Neural crest cell (in vitro differentiated cells): ENCODE measurements around the gene TLCD1. TPM values are rescaled to one million over a fixed set of nuclear protein-coding genes. Genes with fewer than 3 reads are reported as not detected.

Experiments used
- DNase-seq: peaks from one replicate; pipeline ENCODE4 v3.0.0; 2021; ENCODE audit warnings: low read depth, mixed read lengths, low spot score
- H3K27ac Mint-ChIP-seq: one replicate; pipeline ENCODE4 v1.8.0; 2021; ENCODE audit warnings: mild to moderate bottlenecking, mixed read lengths; ENCODE audit not compliant: unreplicated experiment
- H3K27me3 Mint-ChIP-seq: 2 replicates; pipeline ENCODE4 v1.8.0; 2021; ENCODE audit warnings: low read depth, mild to moderate bottlenecking, mixed read lengths
- H3K36me3 Mint-ChIP-seq: 2 replicates; pipeline ENCODE4 v1.8.0; 2021; ENCODE audit warnings: low read depth, mild to moderate bottlenecking, mixed read lengths
- H3K4me1 Mint-ChIP-seq: 2 replicates; pipeline ENCODE4 v1.8.0; 2021; ENCODE audit warnings: mixed read lengths
- H3K4me3 Mint-ChIP-seq: one replicate; pipeline ENCODE4 v1.8.0; 2021; ENCODE audit warnings: mild to moderate bottlenecking, mixed read lengths
- H3K9me3 Mint-ChIP-seq: 2 replicates; pipeline ENCODE4 v1.8.0; 2021; ENCODE audit warnings: mixed read lengths
- CTCF ChIP-seq: fragments of 200-600 bp; sonication (generic); conservative IDR thresholded peaks from 2 replicates; pipeline ENCODE4 v1.5.0; 2021; ENCODE audit warnings: antibody characterized with exemption, mild to moderate bottlenecking
- long read RNA-seq: library from polyadenylated mRNA; unstranded; transcript quantifications from one replicate; pipeline ENCODE4 v2.0.0, GENCODE V29; 2020
- total RNA-seq: library from RNA; stranded (reverse); gene quantifications from 2 replicates; pipeline ENCODE4 v1.2.1, GENCODE V29; 2021

TLCD1 gene, protein sequence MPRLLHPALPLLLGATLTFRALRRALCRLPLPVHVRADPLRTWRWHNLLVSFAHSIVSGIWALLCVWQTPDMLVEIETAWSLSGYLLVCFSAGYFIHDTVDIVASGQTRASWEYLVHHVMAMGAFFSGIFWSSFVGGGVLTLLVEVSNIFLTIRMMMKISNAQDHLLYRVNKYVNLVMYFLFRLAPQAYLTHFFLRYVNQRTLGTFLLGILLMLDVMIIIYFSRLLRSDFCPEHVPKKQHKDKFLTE
- total RNA-seq: 6.1 and 6.3 TPM in 2 replicates
- long read RNA-seq: 0 reads

GRCh38 chr17:28726226-28726626 lies at the start of gene TLCD1:
TSS of gene TLCD1 (minus strand) at chr17:28726233. CDS start at chr17:28726097, 136 bp downstream.
- peaks cover 66% of the 10 kb centered on the region for H3K4me1 Mint-ChIP-seq
- peaks cover 23% of the 10 kb centered on the region for H3K27me3 Mint-ChIP-seq
- DNase-seq: peak; percentile 67
- H3K36me3 Mint-ChIP-seq: peaks cover 9% of the 10 kb centered on the region
- no peak for TF ChIP-seq CTCF
- no peaks in the 10 kb centered on the region for H3K9me3 Mint-ChIP-seq
- peak within 1 kb of the TSS; percentile 100 for H3K4me3 Mint-ChIP-seq
- peak within 1 kb of the TSS; percentile 83 for H3K27ac Mint-ChIP-seq

- TF ChIP-seq CTCF: no peak
- peaks cover 7% of the 10 kb centered on the region for H3K4me1 Mint-ChIP-seq
- DNase-seq: no peak
- no peak overlapping the region for H3K27ac Mint-ChIP-seq
- peaks cover 4% of the 10 kb centered on the region for H3K36me3 Mint-ChIP-seq
- no peaks in the 10 kb centered on the region for H3K27me3 Mint-ChIP-seq
- H3K9me3 Mint-ChIP-seq: no peaks in the 10 kb centered on the region
- H3K4me3 Mint-ChIP-seq: no peak overlapping the region
These were observed 48.2 kb upstream of the TLCD1 start for GRCh38 chr17:28774206-28774605.

GRCh38 chr17:28773736-28774135 lies 47.7 kb upstream of the TLCD1 start:
- Mint-ChIP-seq H3K27me3 (no peaks in the 10 kb centered on the region), H3K4me3 (no peak overlapping the region), H3K27ac (no peak overlapping the region), H3K36me3 (no peaks in the 10 kb centered on the region), H3K9me3 (no peaks in the 10 kb centered on the region), H3K4me1 (peaks cover 7% of the 10 kb centered on the region)
- DNase-seq: no peak
- TF ChIP-seq CTCF: no peak

DNA sequence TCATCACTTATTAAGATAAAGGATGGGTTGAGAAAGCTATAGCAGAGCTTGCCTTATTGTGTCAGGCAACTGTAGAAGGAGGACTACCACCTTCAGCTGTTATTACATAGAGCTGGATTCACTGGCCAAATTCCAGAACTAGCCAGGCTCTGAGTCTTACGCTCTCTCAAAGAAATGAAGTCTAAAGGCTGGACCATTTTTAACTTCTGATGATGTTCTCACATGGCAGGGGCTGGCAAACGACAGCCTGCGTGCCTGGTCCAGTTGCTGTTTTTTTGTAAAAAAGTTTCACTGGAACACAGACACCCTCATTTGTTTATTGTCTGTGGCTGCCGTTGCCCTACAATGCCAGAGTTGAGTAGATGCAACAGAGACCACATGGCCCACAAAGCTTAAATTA lies 39.0 kb upstream of the TLCD1 start:
- Mint-ChIP-seq H3K36me3 (peaks cover 3% of the 10 kb centered on the region), H3K9me3 (no peaks in the 10 kb centered on the region), H3K27me3 (no peaks in the 10 kb centered on the region), H3K27ac (no peak overlapping the region), H3K4me1 (peaks cover 31% of the 10 kb centered on the region), H3K4me3 (no peak overlapping the region)
- no peak for TF ChIP-seq CTCF
- no peak for DNase-seq

DNA sequence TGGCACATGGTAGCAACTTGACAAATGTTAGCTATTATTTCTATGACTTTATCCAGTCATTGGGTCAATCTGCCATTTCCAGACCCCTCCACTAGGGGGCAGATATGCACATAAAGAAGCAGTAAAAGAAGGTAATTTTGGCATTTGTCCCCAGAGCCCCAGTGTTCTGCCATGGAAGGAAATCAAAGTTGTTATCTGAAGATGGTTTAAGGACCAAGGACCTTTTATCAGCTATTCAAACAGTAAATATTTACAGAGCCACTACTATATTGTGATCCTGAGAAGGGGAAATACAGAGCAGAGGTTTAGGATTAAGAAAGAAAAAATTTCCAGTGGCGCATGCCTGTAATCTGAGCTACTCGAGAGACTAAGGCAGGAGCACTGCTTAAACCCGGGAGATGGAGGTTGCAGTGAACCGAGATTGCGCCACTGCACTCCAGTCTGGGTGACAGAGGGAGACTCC lies 37.8 kb upstream of the TLCD1 start:
- TF ChIP-seq CTCF: peak; percentile 90
- no peaks in the 10 kb centered on the region for H3K9me3 Mint-ChIP-seq
- DNase-seq: peak; percentile 81
- peaks cover 32% of the 10 kb centered on the region for H3K4me1 Mint-ChIP-seq
- no peaks in the 10 kb centered on the region for H3K27me3 Mint-ChIP-seq
- peaks cover 7% of the 10 kb centered on the region for H3K36me3 Mint-ChIP-seq
- no peak overlapping the region for H3K27ac Mint-ChIP-seq
- H3K4me3 Mint-ChIP-seq: no peak overlapping the region
